Upper lobe of right lung (tissue), 1 donor: ENCODE data around the gene VAV3. TPM values are rescaled to one million over a fixed set of nuclear protein-coding genes. Genes with fewer than 3 reads are reported as not detected.

Source experiments
- ATAC-seq: fragments of 200-7000 bp; cut with Tn5 transposase; one replicate; pipeline ENCODE4 v1.9.1; 2020; ENCODE audit warnings: mild to moderate bottlenecking, moderate library complexity
- DNase-seq: peaks from one replicate; pipeline ENCODE4 v3.0.0-alpha.2; 2020
- H3K27ac ChIP-seq: fragments of 200-600 bp; one replicate; pipeline ENCODE4 v1.8.0; 2022
- H3K27me3 ChIP-seq: fragments of 200-600 bp; one replicate; pipeline ENCODE4 v1.8.0; 2022; ENCODE audit warnings: mild to moderate bottlenecking
- H3K36me3 ChIP-seq: fragments of 200-600 bp; one replicate; pipeline ENCODE4 v1.8.0; 2022
- H3K4me1 ChIP-seq: fragments of 200-600 bp; one replicate; pipeline ENCODE4 v1.8.0; 2022
- H3K4me3 ChIP-seq: fragments of 200-600 bp; one replicate; pipeline ENCODE4 v1.8.0; 2022; ENCODE audit warnings: mild to moderate bottlenecking
- H3K9me3 ChIP-seq: fragments of 200-600 bp; one replicate; pipeline ENCODE4 v1.8.0; 2022
- CTCF ChIP-seq: fragments of 200-600 bp; IDR thresholded peaks from one replicate; pipeline ENCODE4 v1.8.0; 2022; ENCODE audit warnings: antibody characterized with exemption
- intact Hi-C: fragments of 100-400 bp; cut with DNase I; formaldehyde crosslinking; loops from one replicate; pipeline ENCODE4 v1.11.0; 2022
- total RNA-seq: library from RNA; stranded (reverse); fragmentation: NEBNext Ultra II Directional; extraction: Animal tissue kit (Norgen Biotek cat#: 25700); gene quantifications from one replicate; pipeline ENCODE4 v1.2.1, GENCODE V29; 2021
- donor health status: DM: no; HTN: yes; CAD: no; lungs with severe emphysema.

VAV3 gene
- total RNA-seq, 1 donor from 2014 or later: 8.5 TPM

DNA sequence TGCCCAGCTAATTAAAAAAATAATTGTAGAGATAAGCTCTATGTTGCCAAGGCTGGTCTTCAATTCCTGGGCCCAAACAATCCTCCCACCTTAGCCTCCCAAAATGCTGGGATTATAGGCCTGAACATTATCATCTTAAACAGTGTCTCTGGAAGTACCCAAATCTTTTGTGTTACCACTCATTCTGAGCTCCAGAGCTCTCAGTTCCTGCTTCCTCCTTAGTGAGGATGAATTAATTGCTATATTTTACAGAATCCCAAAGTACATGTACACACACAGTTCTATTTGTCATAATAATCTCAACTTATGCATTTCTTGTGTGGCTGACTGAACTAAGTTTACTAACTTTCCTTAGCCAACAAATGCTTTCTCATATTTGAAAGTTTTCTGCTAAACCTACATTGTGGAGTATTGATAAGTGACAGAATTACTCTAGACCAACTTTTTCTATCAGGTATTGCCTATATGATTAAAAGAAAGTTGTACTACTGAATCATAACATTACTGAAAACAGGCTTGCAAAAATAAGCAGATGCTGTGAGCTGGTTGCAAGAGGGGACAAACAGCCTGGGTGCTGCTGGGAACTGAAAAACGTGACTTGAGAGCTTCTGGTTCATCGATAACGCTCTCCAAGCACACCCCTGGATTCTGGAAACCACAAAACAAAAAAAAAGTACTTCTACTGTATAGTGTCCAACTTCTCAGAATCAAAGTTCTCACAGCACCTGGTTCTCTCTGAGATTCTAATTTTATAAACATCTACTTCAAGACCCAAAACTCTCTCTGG lies 15.3 kb downstream of the VAV3 start:
- H3K36me3 ChIP-seq: no peaks in the 10 kb centered on the region
- ATAC-seq (no peak), DNase-seq (no peak)
- H3K4me1 ChIP-seq: peaks cover 10% of the 10 kb centered on the region
- intact Hi-C loops: no loop called here
- no peak overlapping the region for H3K27ac ChIP-seq
- H3K4me3 ChIP-seq: no peak overlapping the region
- no peak for TF ChIP-seq CTCF
- H3K27me3 ChIP-seq: no peaks in the 10 kb centered on the region
- no peaks in the 10 kb centered on the region for H3K9me3 ChIP-seq

DNA sequence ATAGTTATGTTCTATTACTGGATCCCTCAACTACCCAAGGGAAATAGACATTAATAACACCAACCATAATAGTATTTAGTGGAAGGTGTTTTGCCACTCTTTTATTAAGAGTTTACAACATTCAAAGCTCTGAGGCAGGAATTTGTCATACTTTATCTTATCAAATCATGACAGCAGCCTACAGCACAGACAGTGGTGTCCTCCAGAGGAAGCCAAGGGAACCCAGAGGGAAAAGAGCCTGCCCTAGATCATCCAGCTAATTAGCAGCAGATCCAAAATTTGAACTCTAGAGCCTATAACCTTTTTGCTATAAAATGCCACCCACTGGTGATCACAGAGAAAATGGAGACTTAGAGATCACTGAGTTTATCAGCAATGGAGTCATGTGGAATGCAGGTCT lies 18.2 kb downstream of the VAV3 start:
- Histone ChIP-seq H3K27ac (no peak overlapping the region), H3K4me3 (no peak overlapping the region), H3K27me3 (no peaks in the 10 kb centered on the region), H3K36me3 (no peaks in the 10 kb centered on the region), H3K4me1 (no peaks in the 10 kb centered on the region), H3K9me3 (no peaks in the 10 kb centered on the region)
- ATAC-seq (no peak), DNase-seq (no peak)
- TF ChIP-seq CTCF: no peak
- intact Hi-C loops: no loop called here

- intact Hi-C loops: no loop called here
- ATAC-seq: no peak
Measured at GRCh38 chr1:107943694-107944093, 21.3 kb downstream of the VAV3 start.

GRCh38 chr1:107942814-107943213 lies 22.2 kb downstream of the VAV3 start:
- TF ChIP-seq CTCF: no peak
- DNase-seq: no peak
- Histone ChIP-seq H3K27ac (no peak overlapping the region), H3K27me3 (no peaks in the 10 kb centered on the region), H3K4me3 (no peak overlapping the region), H3K9me3 (no peaks in the 10 kb centered on the region), H3K4me1 (no peaks in the 10 kb centered on the region), H3K36me3 (no peaks in the 10 kb centered on the region)
- intact Hi-C loops: no loop called here
- ATAC-seq: no peak

More at GRCh38 chr1:107943694-107944093, 21.3 kb downstream of the VAV3 start:
- no peak for DNase-seq
- Histone ChIP-seq H3K4me3 (no peak overlapping the region), H3K4me1 (no peaks in the 10 kb centered on the region), H3K36me3 (no peaks in the 10 kb centered on the region), H3K27me3 (no peaks in the 10 kb centered on the region), H3K9me3 (no peaks in the 10 kb centered on the region), H3K27ac (no peak overlapping the region)
- no peak for TF ChIP-seq CTCF

DNA sequence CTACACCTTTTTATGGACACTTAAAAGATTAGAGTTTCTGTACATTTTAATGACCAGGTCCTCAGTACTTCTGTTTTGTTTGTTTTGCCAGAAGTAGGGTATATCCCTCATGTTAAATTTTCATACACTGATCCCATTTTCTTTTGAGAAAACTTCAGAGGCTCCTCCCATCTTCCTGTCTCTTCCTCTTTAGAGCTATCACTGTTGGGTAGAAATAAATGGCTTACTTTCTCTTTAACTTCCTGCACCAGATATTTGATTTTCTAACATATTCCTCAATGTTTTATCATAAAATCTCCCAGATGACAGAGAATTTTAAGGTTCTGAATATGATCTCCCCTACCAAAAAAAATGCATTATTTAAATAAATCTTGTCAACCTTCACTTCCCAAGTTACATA lies 23.4 kb downstream of the VAV3 start:
- H3K27me3 ChIP-seq: no peaks in the 10 kb centered on the region
- no peak for ATAC-seq
- no peaks in the 10 kb centered on the region for H3K9me3 ChIP-seq
- no peak for TF ChIP-seq CTCF
- peaks cover 10% of the 10 kb centered on the region for H3K4me1 ChIP-seq
- no peaks in the 10 kb centered on the region for H3K36me3 ChIP-seq
- H3K27ac ChIP-seq: peak overlapping the region; percentile 31
- intact Hi-C loops: no loop called here
- H3K4me3 ChIP-seq: no peak overlapping the region
- DNase-seq: no peak
